Pericardium fibroblast (primary cell): ENCODE data around the gene C14orf93. TPM values are rescaled to one million over a fixed set of nuclear protein-coding genes. Genes with fewer than 3 reads are reported as not detected.

Experiments
- total RNA-seq: library from RNA; depleted of rRNA; stranded (reverse); fragments of >200 nt; gene quantifications from 2 replicates; pipeline ENCODE4 v1.2.3, GENCODE V29; 2015

C14orf93 gene, protein sequence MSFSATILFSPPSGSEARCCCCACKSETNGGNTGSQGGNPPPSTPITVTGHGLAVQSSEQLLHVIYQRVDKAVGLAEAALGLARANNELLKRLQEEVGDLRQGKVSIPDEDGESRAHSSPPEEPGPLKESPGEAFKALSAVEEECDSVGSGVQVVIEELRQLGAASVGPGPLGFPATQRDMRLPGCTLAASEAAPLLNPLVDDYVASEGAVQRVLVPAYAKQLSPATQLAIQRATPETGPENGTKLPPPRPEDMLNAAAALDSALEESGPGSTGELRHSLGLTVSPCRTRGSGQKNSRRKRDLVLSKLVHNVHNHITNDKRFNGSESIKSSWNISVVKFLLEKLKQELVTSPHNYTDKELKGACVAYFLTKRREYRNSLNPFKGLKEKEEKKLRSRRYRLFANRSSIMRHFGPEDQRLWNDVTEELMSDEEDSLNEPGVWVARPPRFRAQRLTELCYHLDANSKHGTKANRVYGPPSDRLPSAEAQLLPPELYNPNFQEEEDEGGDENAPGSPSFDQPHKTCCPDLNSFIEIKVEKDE
- total RNA-seq = 5.4 and 14.7 TPM in 2 replicates

DNA sequence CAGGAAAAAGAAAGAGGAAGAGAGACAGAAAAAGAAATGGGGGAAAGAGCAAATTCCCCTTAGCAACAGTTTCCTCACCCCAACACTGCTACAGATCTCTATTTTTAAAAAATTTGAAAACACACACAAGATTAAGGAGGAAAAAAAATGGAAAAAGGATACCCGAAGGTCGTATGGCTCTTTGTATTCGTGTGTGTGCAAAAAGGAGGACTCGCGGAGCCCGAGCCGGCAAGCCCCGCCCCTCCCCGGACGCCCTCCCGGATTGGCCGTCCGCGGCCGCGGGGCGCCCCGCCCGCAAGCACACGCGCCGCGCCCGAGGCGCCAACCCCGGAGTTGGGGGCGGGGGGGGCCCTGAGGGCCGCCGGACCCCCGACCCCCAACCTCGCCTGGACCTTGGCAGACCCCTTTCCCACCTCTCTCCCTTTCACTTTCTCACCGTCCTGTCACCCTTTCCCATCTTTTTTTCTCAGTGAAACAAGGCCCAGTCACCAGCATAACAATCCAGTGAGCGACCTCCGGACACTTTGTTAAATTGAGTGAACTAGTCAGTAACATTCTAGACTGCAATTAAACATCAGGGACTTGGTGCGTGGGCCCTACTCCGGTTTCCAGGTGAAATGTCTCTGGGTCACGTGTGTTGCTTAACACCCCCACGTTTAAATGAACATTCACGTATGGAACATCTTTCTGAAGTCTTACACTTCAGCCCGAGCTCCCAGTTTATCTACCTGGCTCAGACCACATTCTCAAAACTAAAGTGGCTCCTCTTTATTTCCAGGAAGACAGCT, at the start of gene C14orf93:
TSS of gene C14orf93 (minus strand) at position 205 of the 788 bp plus-strand sequence. CDS start 11,120 bp downstream, outside the sequence.

GRCh38 chr14:23056956-23057756, 47.2 kb upstream of the C14orf93 start, which contains the start of gene CDH24:
TSS of gene CDH24 (minus strand) at chr14:23057520. CDS start at chr14:23055733, 1,787 bp downstream.

GRCh38 chr14:23042162-23042965, 32.4 kb upstream of the C14orf93 start, which contains the start of gene PSMB11:
TSS of gene PSMB11 (plus strand) at chr14:23042212. CDS start at chr14:23042226, 14 bp downstream.

DNA sequence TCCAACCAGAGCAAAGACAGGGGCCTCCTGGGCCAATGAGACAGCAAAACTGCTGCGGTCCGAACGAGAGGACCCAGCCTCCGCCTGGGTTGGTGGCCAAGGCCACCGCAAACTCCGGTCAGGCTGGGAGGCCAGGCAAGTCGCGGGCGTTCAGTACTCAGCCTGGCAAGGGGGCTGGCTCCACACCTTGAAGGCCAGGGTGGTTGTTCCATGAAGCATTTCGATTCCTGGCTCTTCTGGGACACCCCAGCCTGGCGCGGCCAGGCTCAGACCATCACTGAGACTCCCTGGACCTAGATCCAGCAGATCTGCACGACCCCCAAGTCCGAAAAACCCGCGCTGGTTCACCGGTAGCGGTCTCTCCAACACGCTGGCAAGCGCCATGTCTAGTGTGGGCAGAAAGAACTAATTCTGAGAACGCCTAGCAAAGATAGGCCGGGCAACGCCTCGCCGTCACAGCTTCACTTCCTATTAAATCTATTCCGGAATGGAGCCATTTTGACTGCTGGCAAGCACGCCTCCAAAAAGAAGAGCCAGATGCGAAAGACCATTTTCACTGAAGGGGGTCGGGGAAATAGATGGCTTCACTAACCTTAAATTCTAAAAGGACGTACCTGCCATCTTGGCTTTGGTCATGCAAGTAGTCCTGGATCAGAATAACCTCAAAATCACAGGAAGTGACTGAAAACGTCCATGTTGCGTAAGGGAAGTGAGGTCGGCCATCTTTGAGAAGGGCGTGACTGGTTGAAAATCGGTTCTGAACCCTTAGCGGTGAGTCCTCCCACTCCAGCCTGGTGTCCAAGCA, 24.8 kb upstream of the C14orf93 start, which contains the start of gene PSMB5:
TSS of gene PSMB5 (minus strand) at position 403 of the 805 bp plus-strand sequence. CDS start at position 384, 19 bp downstream.

DNA sequence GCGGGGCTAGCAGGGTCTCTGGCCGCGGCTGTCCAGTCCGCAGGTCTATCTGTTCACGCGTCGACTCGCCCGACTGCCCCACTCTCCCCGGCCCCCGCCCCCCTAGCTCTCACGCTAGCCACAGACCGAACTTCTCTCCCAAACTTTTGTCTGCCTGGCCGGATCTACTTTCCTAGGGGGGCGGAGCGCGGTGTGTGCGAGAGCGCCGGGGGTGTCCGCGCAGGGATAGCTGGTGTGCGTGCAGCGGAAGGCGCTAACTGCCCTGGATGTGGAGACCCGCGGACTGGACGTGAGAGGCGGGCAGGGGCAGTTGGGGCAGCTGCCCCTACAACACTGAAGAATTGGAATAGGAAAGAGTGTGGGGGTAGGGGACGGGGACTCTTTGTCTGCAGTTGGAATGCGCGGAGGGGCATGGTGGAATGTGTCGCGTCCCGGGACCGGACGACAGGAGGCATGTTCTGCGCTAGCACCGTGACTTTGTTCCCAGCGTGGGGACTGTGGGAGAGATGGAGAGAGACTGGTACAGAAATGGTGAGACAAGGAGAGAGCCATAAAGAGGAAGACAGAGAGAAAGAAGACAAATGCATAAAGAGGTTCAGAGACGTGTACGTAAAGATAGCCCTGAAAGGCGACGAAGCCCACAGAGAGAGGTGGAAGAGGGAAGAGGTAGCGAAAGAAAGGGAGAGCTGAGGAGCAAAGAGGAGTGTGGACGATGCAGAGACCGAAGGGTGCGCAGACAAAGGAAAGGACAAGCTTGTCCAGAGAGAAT, 27.3 kb downstream of the C14orf93 start, which contains the start of gene AJUBA:
TSS of gene AJUBA (minus strand) at position 75 of the 769 bp plus-strand sequence. CDS start 285 bp downstream, outside the sequence.

Other genes starting within 250 kb of the C14orf93 start
- 84.5 and 121 TPM in 2 replicates for gene OXA1L, start 243.5 kb downstream of the C14orf93 start, total RNA-seq
- 11.6 and 14.2 TPM in 2 replicates for gene SLC7A7, start 194.7 kb downstream of the C14orf93 start, total RNA-seq
- gene MRPL52, start 180.3 kb downstream of the C14orf93 start, total RNA-seq = 36.8 and 42.4 TPM in 2 replicates
- gene MMP14, start 173.6 kb downstream of the C14orf93 start, total RNA-seq = 386 and 658 TPM in 2 replicates
- gene LRP10, start 138.4 kb downstream of the C14orf93 start, total RNA-seq = 105 TPM in 2 replicates
- not detected in 2 replicates for gene REM2, start 126.9 kb downstream of the C14orf93 start, total RNA-seq
- 45.7 and 57.6 TPM in 2 replicates for gene RBM23, start 91.0 kb downstream of the C14orf93 start, total RNA-seq
- gene PRMT5, start 80.8 kb downstream of the C14orf93 start, total RNA-seq = 49.0 and 58.5 TPM in 2 replicates
- 28.7 and 51.8 TPM in 2 replicates for gene HAUS4, start 53.1 kb downstream of the C14orf93 start, total RNA-seq
- 25.3 and 47.4 TPM in 2 replicates for gene AJUBA, start 27.6 kb downstream of the C14orf93 start, total RNA-seq
- gene PSMB5, start 24.8 kb upstream of the C14orf93 start, total RNA-seq = 250 and 297 TPM in 2 replicates
- gene PSMB11, start 32.1 kb upstream of the C14orf93 start, total RNA-seq = not detected in 2 replicates
- gene CDH24, start 47.4 kb upstream of the C14orf93 start, total RNA-seq = 2.2 and 3.5 TPM in 2 replicates
- gene ACIN1, start 85.0 kb upstream of the C14orf93 start, total RNA-seq = 47.5 and 55.5 TPM in 2 replicates
- 31.9 and 46.3 TPM in 2 replicates for gene C14orf119, start 85.4 kb upstream of the C14orf93 start, total RNA-seq
- not detected in 2 replicates for gene CIROP, start 94.8 kb upstream of the C14orf93 start, total RNA-seq
- not detected in 2 replicates for gene CEBPE, start 109.1 kb upstream of the C14orf93 start, total RNA-seq
- 4.3 and 9.8 TPM in 2 replicates for gene SLC7A8, start 173.5 kb upstream of the C14orf93 start, total RNA-seq
- not detected in 2 replicates for gene RNF212B, start 227.8 kb upstream of the C14orf93 start, total RNA-seq